Hepatocyte (in vitro differentiated cells): ENCODE results near the gene BOLA1.

ENCODE experiments used
- CTCF ChIP-seq: fragments of 200-600 bp; sonication (generic); IDR thresholded peaks from 2 replicates; pipeline ENCODE4 v1.5.1; 2016; ENCODE audit warnings: antibody characterized with exemption, mild to moderate bottlenecking; ENCODE audit not compliant: poor library complexity
- EZH2 ChIP-seq: fragments of 200-600 bp; sonication (generic); IDR thresholded peaks from 2 replicates; pipeline ENCODE4 v1.6.1; 2016; ENCODE audit warnings: antibody characterized with exemption, mild to moderate bottlenecking, borderline replicate concordance

GRCh38 chr1:149899460-149900284 lies at the start of gene BOLA1:
- TF ChIP-seq CTCF (no peak), EZH2 (no peak)
